Measurements from ENCODE around the gene FOXN1.

The FOXN1 gene

DNA sequence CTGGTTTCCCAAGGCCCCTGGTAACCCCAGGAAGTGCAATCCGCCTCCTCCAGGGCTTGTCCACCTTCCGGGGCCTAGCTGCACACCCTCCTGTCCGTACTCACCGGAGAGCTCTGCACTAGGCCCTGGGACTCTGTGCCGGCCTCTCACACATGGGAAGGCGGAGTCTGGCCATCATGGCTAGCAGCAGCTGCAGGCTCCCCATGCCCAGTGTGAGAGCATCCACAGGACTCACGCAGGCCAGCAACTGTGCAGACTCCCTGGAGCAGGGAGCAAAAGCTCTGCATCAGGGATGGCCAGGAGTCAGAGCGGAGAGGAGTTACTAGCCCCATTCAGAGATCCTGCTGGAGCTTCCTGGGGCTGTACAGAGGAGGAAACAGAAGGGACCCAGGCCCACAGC, 20.2 kb downstream of the FOXN1 start:
- CTCF ChIA-PET = interaction anchor here (5.8 kb wide), 1 partner anchor 14 kb away, joined by 25 read pairs; no protein-coding TSS in a partner anchor
- POLR2A ChIA-PET = no interaction called here
- no peak for DNase-seq (ENCODE audit: extremely low spot score)
- TF ChIP-seq CTCF (IDR thresholded peaks at IDR 0.05; ENCODE audit: control extremely low read depth, extremely low read depth, low read depth, missing control alignments) = no peak

DNA sequence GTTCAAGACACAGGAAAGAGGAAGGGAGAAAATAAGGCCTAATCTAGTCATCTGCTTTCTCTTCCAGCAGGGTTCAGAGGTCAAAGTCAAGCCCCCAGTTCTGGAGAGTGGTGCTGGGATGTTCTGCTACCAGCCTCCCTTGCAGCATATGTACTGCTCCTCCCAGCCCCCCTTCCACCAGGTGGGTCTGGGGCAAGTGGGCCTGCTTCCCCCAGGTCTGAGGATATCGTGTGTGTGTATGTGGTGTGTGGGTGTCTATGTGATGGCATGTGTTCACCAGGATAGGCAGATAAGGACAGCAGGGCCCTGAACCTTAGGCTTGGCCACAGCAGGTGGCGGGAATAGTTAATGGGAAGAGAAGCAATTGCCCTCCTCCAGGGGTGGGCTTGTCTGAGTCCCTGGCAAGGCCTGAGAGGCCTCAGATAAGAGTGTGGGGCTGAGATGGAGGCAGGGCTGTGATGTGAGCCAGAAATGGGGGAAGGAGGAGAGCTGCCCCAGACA, 21.1 kb downstream of the FOXN1 start:
- ChIA-PET CTCF (interaction anchor here (1.4 to 5.8 kb wide), 4 partner anchors 13 to 34 kb away, joined by 3 to 25 read pairs (median 13); no protein-coding TSS in a partner anchor), POLR2A (no interaction called here)
- no peak for TF ChIP-seq CTCF (IDR thresholded peaks at IDR 0.05; ENCODE audit: control extremely low read depth, extremely low read depth, low read depth, missing control alignments)

GRCh38 chr17:28527859-28528258, 21.7 kb downstream of the FOXN1 start:
- CTCF ChIA-PET = interaction anchor here (0.8 to 5.8 kb wide), 6 partner anchors 10 to 39 kb away, joined by 3 to 25 read pairs (median 8); no protein-coding TSS in a partner anchor
- TF ChIP-seq CTCF (IDR thresholded peaks at IDR 0.05; ENCODE audit: control extremely low read depth, extremely low read depth, low read depth, missing control alignments) = no peak
- POLR2A ChIA-PET = no interaction called here
- no peak for DNase-seq (ENCODE audit: extremely low spot score)

More for the DNA sequence above, 21.1 kb downstream of the FOXN1 start:
- DNase-seq (ENCODE audit: extremely low spot score) = no peak

DNA sequence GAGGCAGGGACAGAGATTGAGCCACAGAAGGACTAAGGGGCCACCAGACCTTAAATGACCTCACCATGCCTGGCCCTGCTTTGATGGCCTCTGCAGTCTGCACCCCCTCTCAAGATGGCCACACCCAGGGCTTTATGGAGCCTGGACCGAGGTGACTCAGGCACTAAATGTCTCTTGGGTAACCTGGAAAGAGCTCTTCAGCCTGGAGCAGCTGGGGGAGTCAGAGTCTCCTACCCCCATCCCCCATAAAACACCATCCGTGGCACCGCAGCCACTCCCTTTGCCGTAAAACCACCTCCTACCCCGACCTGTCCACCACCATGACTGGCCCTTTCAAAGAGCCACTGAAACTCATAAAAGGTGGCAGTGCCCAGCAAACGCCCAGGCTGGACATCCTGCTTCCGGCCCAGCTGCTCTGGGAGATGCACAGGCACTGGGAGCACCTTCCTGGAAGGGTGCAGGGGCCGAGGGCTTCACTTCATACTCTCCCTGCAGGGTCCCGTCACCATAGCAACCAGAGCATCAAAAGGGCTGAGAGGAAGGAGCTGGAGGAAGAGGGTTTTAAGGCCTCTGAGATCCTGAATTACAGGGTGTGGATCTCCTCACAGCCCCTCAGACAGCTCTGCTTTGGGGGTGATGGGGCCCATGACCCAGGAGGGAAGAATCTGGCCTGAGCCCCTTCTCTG, 22.3 kb downstream of the FOXN1 start:
- ChIA-PET POLR2A (no interaction called here), CTCF (interaction anchor here (0.8 to 5.8 kb wide), 7 partner anchors 8 to 40 kb away, joined by 3 to 25 read pairs (median 6); no protein-coding TSS in a partner anchor)
- no peak for TF ChIP-seq CTCF (IDR thresholded peaks at IDR 0.05; ENCODE audit: control extremely low read depth, extremely low read depth, low read depth, missing control alignments)
- no peak for DNase-seq (ENCODE audit: extremely low spot score)

DNA sequence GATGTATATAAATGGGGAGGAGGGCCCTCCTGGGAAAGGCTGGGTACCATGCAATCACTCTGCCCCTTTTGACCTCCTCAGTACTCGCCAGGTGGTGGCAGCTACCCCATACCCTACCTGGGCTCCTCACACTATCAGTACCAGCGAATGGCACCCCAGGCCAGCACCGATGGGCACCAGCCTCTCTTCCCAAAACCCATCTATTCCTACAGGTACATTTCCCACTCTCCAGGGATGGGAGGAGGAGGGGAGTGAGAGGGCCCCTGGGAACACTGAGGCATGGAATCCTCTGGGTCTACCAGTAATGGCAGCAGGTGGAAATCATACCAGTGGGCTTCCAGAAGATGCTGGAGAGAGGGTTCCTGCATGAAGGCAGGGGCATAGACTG, 22.9 kb downstream of the FOXN1 start:
- ChIA-PET CTCF (interaction anchor here (0.8 to 5.8 kb wide), 6 partner anchors 8 to 40 kb away, joined by 3 to 25 read pairs (median 8); no protein-coding TSS in a partner anchor), POLR2A (no interaction called here)
- DNase-seq (ENCODE audit: extremely low spot score) = no peak
- no peak for TF ChIP-seq CTCF (IDR thresholded peaks at IDR 0.05; ENCODE audit: control extremely low read depth, extremely low read depth, low read depth, missing control alignments)

GRCh38 chr17:28530250-28530649, 24.1 kb downstream of the FOXN1 start:
- ChIA-PET CTCF (interaction anchor here (3.8 to 15.2 kb wide), 3 partner anchors 10 to 33 kb away, joined by 15 to 260 read pairs (median 25); no protein-coding TSS in a partner anchor), POLR2A (no interaction called here)
- no peak for TF ChIP-seq CTCF (IDR thresholded peaks at IDR 0.05; ENCODE audit: control extremely low read depth, extremely low read depth, low read depth, missing control alignments)
- no peak for DNase-seq (ENCODE audit: extremely low spot score)
